MCF 10A (cell line): Measurements from ENCODE around the gene IVNS1ABP. TPM values are rescaled to one million over a fixed set of nuclear protein-coding genes. Genes with fewer than 3 reads are reported as not detected.

Experiments
- BruUV-seq: library from RNA; stranded (reverse); fragments of 400-500 nt; replicated peaks from 2 replicates; lab custom pipeline; 2021; lab: Mats Ljungman, UMichigan
- CTCF ChIA-PET: fragments of 300-600 bp; sonication (Branson Sonifier 250); formaldehyde crosslinking; extraction: SDS; loops from one replicate; lab custom pipeline; 2021; ENCODE audit warnings: antibody characterized with exemption, inconsistent platforms; lab: Yijun Ruan, JAX
- POLR2A ChIA-PET: fragments of 300-600, 350-650 bp; sonication (Branson Sonifier 250); formaldehyde crosslinking; extraction: SDS; loops from one replicate; lab custom pipeline; 2020; ENCODE audit warnings: antibody characterized with exemption, inconsistent platforms; lab: Yijun Ruan, JAX
- DNase-seq: peaks from one replicate; pipeline ENCODE4 v3.0.0-alpha.2; 2018; ENCODE audit not compliant: unreplicated experiment
- H3K27ac Mint-ChIP-seq: one replicate; pipeline ENCODE4 v1.8.0; 2022; ENCODE audit warnings: mild to moderate bottlenecking, low read depth, mixed read lengths; ENCODE audit not compliant: unreplicated experiment
- H3K27me3 Mint-ChIP-seq: one replicate; pipeline ENCODE4 v1.8.0; 2022; ENCODE audit warnings: mixed read lengths; ENCODE audit not compliant: insufficient read depth, unreplicated experiment
- H3K36me3 Mint-ChIP-seq: one replicate; pipeline ENCODE4 v1.8.0; 2022; ENCODE audit warnings: mild to moderate bottlenecking, moderate library complexity, mixed read lengths; ENCODE audit not compliant: insufficient read depth, unreplicated experiment
- H3K4me1 Mint-ChIP-seq: one replicate; pipeline ENCODE4 v1.8.0; 2022; ENCODE audit warnings: mixed read lengths; ENCODE audit not compliant: insufficient read depth, unreplicated experiment
- H3K4me3 Mint-ChIP-seq: one replicate; pipeline ENCODE4 v1.8.0; 2022; ENCODE audit warnings: mild to moderate bottlenecking, moderate library complexity, mixed read lengths; ENCODE audit not compliant: unreplicated experiment
- H3K9me3 Mint-ChIP-seq: one replicate; pipeline ENCODE4 v1.8.0; 2022; ENCODE audit warnings: mixed read lengths; ENCODE audit not compliant: unreplicated experiment
- intact Hi-C: fragments of 100-400 bp; cut with micrococcal nuclease; formaldehyde crosslinking; loops from 2 replicates; pipeline ENCODE4 v1.14.1; 2022
- total RNA-seq: library from RNA; stranded (reverse); gene quantifications from 2 replicates; pipeline ENCODE4 v1.2.3, GENCODE V29; 2022
- TF ChIP-seq, protein P1 (sequence below): fragments of 200-600 bp; IDR thresholded peaks from one replicate; pipeline ENCODE4 v1.8.0; 2022; ENCODE audit warnings: antibody characterized with exemption, mild to moderate bottlenecking; ENCODE audit not compliant: unreplicated experiment

IVNS1ABP gene
- total RNA-seq, 1 experiment from 2014 or later, result 92.0 TPM

DNA sequence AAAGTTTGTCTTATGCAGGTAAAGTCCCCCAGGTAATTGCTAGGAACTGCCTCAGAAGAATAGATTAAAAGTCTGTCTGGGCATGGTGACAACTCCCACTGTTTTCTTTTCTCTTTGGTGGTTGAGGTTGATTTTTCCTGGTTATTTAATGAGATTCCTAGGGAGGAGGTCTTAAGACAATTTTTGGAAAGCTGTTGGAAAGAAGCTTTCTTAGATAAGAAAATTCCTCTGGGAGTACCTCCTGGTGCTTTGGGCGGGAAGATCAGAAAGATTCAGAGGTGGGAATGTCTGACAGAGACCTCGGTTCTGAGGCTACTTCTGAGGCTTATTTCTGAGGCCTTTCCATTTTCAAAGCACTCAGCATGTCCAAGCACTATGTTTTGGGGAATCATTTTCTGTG, 25.0 kb upstream of the IVNS1ABP start:
- intact Hi-C loops, result no loop called here
- TF ChIP-seq, protein P1, sequence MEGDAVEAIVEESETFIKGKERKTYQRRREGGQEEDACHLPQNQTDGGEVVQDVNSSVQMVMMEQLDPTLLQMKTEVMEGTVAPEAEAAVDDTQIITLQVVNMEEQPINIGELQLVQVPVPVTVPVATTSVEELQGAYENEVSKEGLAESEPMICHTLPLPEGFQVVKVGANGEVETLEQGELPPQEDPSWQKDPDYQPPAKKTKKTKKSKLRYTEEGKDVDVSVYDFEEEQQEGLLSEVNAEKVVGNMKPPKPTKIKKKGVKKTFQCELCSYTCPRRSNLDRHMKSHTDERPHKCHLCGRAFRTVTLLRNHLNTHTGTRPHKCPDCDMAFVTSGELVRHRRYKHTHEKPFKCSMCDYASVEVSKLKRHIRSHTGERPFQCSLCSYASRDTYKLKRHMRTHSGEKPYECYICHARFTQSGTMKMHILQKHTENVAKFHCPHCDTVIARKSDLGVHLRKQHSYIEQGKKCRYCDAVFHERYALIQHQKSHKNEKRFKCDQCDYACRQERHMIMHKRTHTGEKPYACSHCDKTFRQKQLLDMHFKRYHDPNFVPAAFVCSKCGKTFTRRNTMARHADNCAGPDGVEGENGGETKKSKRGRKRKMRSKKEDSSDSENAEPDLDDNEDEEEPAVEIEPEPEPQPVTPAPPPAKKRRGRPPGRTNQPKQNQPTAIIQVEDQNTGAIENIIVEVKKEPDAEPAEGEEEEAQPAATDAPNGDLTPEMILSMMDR, result no peak
- H3K27ac Mint-ChIP-seq, result no peak overlapping the region
- H3K27me3 Mint-ChIP-seq, result no peaks in the 10 kb centered on the region
- CTCF ChIA-PET, result no interaction called here
- H3K36me3 Mint-ChIP-seq, result no peaks in the 10 kb centered on the region
- no peak overlapping the region for H3K4me3 Mint-ChIP-seq
- POLR2A ChIA-PET, result interaction anchor here (0.6 to 3.6 kb wide), 6 partner anchors 9 to 707 kb away, joined by 3 to 20 read pairs (median 3); partner anchors contain the start of gene IVNS1ABP
- no peaks in the 10 kb centered on the region for H3K4me1 Mint-ChIP-seq
- no peak for DNase-seq
- H3K9me3 Mint-ChIP-seq, result no peaks in the 10 kb centered on the region
- BruUV-seq, result no TSS peak

DNA sequence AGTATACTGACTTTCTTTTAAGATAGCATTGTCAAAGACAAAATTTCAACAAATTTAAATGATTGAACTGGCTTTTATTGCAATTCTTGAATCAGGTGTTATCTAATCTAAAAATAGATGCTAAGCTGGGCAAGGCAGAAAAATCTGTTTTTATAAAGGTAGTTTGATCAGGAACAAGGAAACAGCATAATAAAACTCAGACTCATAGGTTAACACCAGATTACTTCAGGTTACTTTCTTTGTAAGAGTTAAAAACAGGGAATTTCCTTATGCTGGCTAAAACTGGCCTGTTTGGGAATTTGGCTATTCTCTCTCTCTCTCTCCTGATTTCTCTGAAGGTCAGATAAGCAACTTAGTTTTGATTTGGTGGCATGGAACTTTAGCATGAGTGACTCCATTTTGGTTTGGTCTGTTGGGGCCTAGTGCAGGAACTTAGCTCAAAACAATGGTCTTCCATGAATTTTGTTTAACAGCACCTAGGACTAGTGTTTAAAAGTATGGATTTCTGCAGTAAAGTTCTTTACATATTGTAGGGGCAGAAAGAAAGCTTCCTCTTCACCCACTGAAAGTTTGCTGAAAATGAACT, 24.2 kb upstream of the IVNS1ABP start:
- CTCF ChIA-PET, result interaction anchor here (0.6 to 1.0 kb wide), 2 partner anchors 174 to 329 kb away, joined by 3 to 4 read pairs; no protein-coding TSS in a partner anchor
- H3K4me1 Mint-ChIP-seq, result no peaks in the 10 kb centered on the region
- no TSS peak for BruUV-seq
- H3K36me3 Mint-ChIP-seq, result no peaks in the 10 kb centered on the region
- TF ChIP-seq, protein P1, result no peak
- intact Hi-C loops, result no loop called here
- DNase-seq, result no peak
- no peak overlapping the region for H3K4me3 Mint-ChIP-seq
- no peaks in the 10 kb centered on the region for H3K27me3 Mint-ChIP-seq
- POLR2A ChIA-PET, result interaction anchor here (0.8 to 3.6 kb wide), 5 partner anchors 8 to 24 kb away, joined by 3 to 20 read pairs (median 3); partner anchors contain the start of gene IVNS1ABP
- H3K9me3 Mint-ChIP-seq, result no peaks in the 10 kb centered on the region
- no peak overlapping the region for H3K27ac Mint-ChIP-seq

DNA sequence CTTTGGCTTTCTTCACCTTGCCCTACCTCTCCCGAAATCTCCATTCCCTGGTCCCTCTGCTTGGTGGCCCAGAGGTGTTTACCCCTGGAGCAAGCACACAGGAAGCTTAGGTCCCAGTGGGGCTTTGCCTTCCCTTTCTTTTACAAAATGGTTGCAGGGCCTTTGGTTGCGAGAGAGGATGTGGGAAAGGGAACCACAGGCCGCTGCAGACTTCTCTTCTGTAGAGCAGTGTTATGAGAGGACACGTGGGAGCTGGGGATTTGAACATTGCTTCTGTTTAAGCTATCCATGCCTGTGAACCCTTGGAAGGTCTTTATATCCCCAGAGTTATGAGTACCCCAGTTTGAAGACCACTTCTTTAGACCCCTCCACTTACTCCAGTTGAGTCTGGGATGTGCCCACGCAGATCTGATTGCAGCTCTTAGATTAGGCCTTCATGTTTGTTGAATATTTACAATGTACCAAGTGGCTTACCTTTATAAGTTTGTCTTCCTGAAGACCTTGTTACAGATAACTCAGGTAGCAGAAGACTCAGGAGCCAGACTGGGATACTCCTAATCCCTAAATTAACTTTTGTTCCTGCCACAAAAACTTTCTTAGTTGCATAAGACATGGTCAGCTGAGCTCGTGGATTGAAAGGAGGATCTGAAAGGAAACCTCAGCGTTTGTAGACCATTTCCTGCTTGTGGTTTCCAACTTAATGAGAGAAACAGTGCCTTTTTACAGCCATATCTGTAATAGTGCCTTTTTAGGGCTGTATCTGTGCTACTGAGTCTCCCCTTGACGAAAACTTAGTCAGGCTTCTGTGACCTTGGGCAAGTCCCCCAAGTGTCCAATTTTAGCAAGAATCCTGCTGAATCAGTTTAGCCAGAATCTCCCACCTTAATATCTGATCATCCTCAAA, 21.9 kb upstream of the IVNS1ABP start:
- no peaks in the 10 kb centered on the region for H3K4me1 Mint-ChIP-seq
- no peaks in the 10 kb centered on the region for H3K9me3 Mint-ChIP-seq
- intact Hi-C loops, result no loop called here
- H3K27me3 Mint-ChIP-seq, result no peaks in the 10 kb centered on the region
- ChIA-PET POLR2A (interaction anchor here (0.5 to 2.5 kb wide), 3 partner anchors 10 to 268 kb away, joined by 3 to 10 read pairs (median 6); no protein-coding TSS in a partner anchor), CTCF (interaction anchor here (0.6 to 1.5 kb wide), 4 partner anchors 11 to 342 kb away, joined by 3 to 8 read pairs (median 4); partner anchors contain the start of gene IVNS1ABP)
- TF ChIP-seq, protein P1, result no peak
- DNase-seq, result no peak
- no peak overlapping the region for H3K27ac Mint-ChIP-seq
- no TSS peak for BruUV-seq
- no peaks in the 10 kb centered on the region for H3K36me3 Mint-ChIP-seq
- no peak overlapping the region for H3K4me3 Mint-ChIP-seq

DNA sequence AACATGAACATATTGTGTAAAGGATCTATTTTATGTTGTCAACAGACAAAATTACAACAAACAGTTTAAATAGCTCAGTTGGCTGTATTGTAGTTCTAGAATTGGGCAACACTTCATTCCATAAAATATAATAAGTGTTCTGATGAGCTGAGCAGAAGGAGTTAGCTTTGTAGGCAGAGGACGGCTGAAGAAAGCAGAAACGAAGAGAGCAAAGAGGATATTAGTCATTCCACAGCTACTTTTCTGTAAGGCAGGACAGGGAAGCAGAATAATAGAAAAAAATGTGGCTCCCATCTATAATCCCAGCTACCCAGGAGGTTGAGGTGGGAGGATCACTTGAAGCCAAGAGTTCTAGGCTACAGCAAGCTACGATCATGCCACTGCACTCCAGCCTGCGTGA, 20.2 kb upstream of the IVNS1ABP start:
- Mint-ChIP-seq H3K9me3 (no peaks in the 10 kb centered on the region), H3K27me3 (no peaks in the 10 kb centered on the region), H3K4me3 (no peak overlapping the region), H3K27ac (no peak overlapping the region), H3K36me3 (no peaks in the 10 kb centered on the region), H3K4me1 (no peaks in the 10 kb centered on the region)
- CTCF ChIA-PET, result interaction anchor here (0.6 to 1.1 kb wide), 3 partner anchors 14 to 332 kb away, joined by 3 to 4 read pairs (median 4); no protein-coding TSS in a partner anchor
- TF ChIP-seq, protein P1, result no peak
- POLR2A ChIA-PET, result interaction anchor here (0.6 to 2.5 kb wide), 6 partner anchors 12 to 263 kb away, joined by 3 to 10 read pairs (median 4); no protein-coding TSS in a partner anchor
- no TSS peak for BruUV-seq
- no peak for DNase-seq
- intact Hi-C loops, result no loop called here
